Esophagus squamous epithelium (tissue), 5 donors: ENCODE data around the gene FBXL7. TPM values are rescaled to one million over a fixed set of nuclear protein-coding genes. Genes with fewer than 3 reads are reported as not detected.

Experiments used
- DNase-seq: peaks from one replicate; lab custom pipeline; 2025; lab: John Stamatoyannopoulos, UW
- H3K27ac ChIP-seq, 4 donors: fragments of 200-600 bp; sonication (generic); one replicate each; pipeline ENCODE4 v1.5.1; 2016 to 2019; ENCODE audit warnings: mild to moderate bottlenecking in 1 of 4
- H3K27me3 ChIP-seq, 4 donors: fragments of 200-600 bp; sonication (generic); 1 replicate in 3 of 4; 2 replicates in 1 of 4; pipeline versions ENCODE4 v1.5.1 to v1.6.0; 2017 to 2021; ENCODE audit warnings: antibody characterized with exemption in 1 of 4
- H3K36me3 ChIP-seq, 3 donors: fragments of 200-600 bp; sonication (generic); one replicate each; pipeline ENCODE4 v1.5.1; 2016 to 2019
- H3K4me1 ChIP-seq, 3 donors: fragments of 200-600 bp; sonication (generic); one replicate each; pipeline ENCODE4 v1.5.1; 2017 to 2019
- H3K4me3 ChIP-seq, 4 donors: fragments of 200-600 bp; sonication (generic); 1 replicate in 3 of 4; 2 replicates in 1 of 4; pipeline ENCODE4 v1.5.1; 2016 to 2019; ENCODE audit warnings: mild to moderate bottlenecking in 2 of 4, moderate library complexity in 1 of 4
- H3K9me3 ChIP-seq, 3 donors: fragments of 200-600 bp; sonication (generic); one replicate each; pipeline ENCODE4 v1.5.1; 2016 to 2019
- POLR2A ChIP-seq, 4 donors: fragments of 450-650 bp; IDR thresholded peaks; one replicate each; pipeline ENCODE4 v1.6.1; 2017; ENCODE audit warnings: antibody characterized with exemption in 4 of 4, mild to moderate bottlenecking in 4 of 4, moderate library complexity in 3 of 4
- WGBS, 2 donors: methylation state at CpG; one replicate each; pipeline ENCODE4 v1.1.5; 2018; 5-methylcytosine and 5-hydroxymethylcytosine counted together
- intact Hi-C: fragments of 100-400 bp; cut with DNase I; formaldehyde crosslinking; loops from one replicate; pipeline ENCODE4 v1.15.0; 2022
- total RNA-seq, 4 donors: library from RNA; depleted of rRNA; stranded (reverse); fragments of >200 nt; gene quantifications; one replicate each; pipeline ENCODE4 v1.1.0, GENCODE V29; 2016
- TF ChIP-seq, protein P1 (sequence below), 6 experiments: fragments of 450-650 bp in 4 of 6; fragments of 200-600 bp in 2 of 6; sonication (generic) in 2 of 6; IDR thresholded peaks; one replicate each; pipeline ENCODE4 v1.5.1; 2016 to 2019; ENCODE audit warnings: antibody characterized with exemption in 6 of 6, mild to moderate bottlenecking in 4 of 6, moderate library complexity in 4 of 6
- donor health status: DM: yes; HTN: yes; CAD: no.

Gene FBXL7
- total RNA-seq, 4 donors from 2014 or later, result 0.68 to 15.1 (median 2.8) TPM

GRCh38 chr5:15740383-15740782, 240.4 kb downstream of the FBXL7 start:
- H3K9me3 ChIP-seq, result no peaks in the 10 kb centered on the region
- intact Hi-C loops, result no loop called here
- no peak overlapping the region for H3K27ac ChIP-seq
- no peak overlapping the region for H3K4me3 ChIP-seq
- H3K36me3 ChIP-seq, result no peaks in the 10 kb centered on the region
- TF ChIP-seq, protein P1, sequence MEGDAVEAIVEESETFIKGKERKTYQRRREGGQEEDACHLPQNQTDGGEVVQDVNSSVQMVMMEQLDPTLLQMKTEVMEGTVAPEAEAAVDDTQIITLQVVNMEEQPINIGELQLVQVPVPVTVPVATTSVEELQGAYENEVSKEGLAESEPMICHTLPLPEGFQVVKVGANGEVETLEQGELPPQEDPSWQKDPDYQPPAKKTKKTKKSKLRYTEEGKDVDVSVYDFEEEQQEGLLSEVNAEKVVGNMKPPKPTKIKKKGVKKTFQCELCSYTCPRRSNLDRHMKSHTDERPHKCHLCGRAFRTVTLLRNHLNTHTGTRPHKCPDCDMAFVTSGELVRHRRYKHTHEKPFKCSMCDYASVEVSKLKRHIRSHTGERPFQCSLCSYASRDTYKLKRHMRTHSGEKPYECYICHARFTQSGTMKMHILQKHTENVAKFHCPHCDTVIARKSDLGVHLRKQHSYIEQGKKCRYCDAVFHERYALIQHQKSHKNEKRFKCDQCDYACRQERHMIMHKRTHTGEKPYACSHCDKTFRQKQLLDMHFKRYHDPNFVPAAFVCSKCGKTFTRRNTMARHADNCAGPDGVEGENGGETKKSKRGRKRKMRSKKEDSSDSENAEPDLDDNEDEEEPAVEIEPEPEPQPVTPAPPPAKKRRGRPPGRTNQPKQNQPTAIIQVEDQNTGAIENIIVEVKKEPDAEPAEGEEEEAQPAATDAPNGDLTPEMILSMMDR (IDR thresholded peaks at IDR 0.05), result no peak
- TF ChIP-seq POLR2A (IDR thresholded peaks at IDR 0.05), result no peak
- H3K27me3 ChIP-seq, result no peaks in the 10 kb centered on the region
- H3K4me1 ChIP-seq, result peaks cover 0 to 7% (median 0%) of the 10 kb centered on the region in 3 donors
- DNase-seq, result no peak

DNA sequence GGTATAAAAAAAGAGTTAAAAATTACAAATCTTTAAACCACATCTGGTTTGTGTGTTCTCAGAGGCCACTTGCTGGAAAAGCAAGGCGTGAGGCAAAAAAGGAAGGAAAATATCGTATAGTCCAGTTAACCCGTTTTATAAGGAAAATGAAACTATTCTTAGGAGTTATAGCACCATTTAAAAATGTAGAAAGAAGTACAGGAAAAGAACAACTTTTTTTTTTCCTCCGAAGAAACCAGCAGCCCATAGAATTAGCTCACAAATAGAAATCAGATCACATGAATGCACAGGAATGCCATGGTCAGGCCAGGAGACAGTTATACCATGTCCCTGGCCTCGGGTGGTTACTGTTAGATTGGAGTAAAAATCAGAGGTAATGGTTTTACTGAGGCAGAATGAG, 241.6 kb downstream of the FBXL7 start:
- Histone ChIP-seq H3K9me3 (no peaks in the 10 kb centered on the region), H3K4me3 (no peak overlapping the region), H3K27me3 (no peaks in the 10 kb centered on the region), H3K36me3 (no peaks in the 10 kb centered on the region), H3K27ac (no peak overlapping the region), H3K4me1 (peaks cover 0 to 7% (median 0%) of the 10 kb centered on the region in 3 donors)
- DNase-seq, result no peak
- TF ChIP-seq, protein P1 (IDR thresholded peaks at IDR 0.05), result no peak
- TF ChIP-seq POLR2A (IDR thresholded peaks at IDR 0.05), result no peak
- intact Hi-C loops, result no loop called here
- WGBS, 2 donors, result 70 to 74% methylated on average over 5 of the region's 5 CpGs

GRCh38 chr5:15746833-15747232, 246.9 kb downstream of the FBXL7 start:
- no peaks in the 10 kb centered on the region for H3K9me3 ChIP-seq

DNA sequence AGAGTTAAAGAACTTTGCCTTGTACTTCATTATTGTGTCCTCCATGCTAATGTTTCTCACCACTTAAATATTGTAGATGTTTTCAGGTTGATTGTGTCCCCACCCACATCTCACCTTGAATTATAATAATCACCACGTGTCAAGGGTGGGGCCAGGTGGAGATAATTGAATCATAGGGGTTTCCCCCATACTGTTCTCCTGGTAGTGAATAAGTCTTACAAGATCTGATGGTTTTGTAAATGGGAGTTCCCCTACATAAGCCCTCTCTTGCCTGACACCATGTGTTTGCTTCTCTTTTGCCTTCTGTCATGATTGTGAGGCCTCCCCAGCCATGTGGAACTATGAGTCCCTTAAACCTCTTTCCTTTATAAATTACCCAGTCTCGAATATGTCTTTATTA, 248.3 kb downstream of the FBXL7 start:
- intact Hi-C loops, result no loop called here
- no peak for DNase-seq
- Histone ChIP-seq H3K4me1 (no peaks in the 10 kb centered on the region), H3K36me3 (no peaks in the 10 kb centered on the region), H3K27ac (no peak overlapping the region), H3K27me3 (no peaks in the 10 kb centered on the region), H3K9me3 (no peaks in the 10 kb centered on the region), H3K4me3 (no peak overlapping the region)
- 49 to 53% methylated on average over 2 of the region's 2 CpGs for WGBS, 2 donors
- TF ChIP-seq POLR2A (IDR thresholded peaks at IDR 0.05), result no peak
- TF ChIP-seq, protein P1 (IDR thresholded peaks at IDR 0.05), result no peak

More at GRCh38 chr5:15746833-15747232, 246.9 kb downstream of the FBXL7 start:
- WGBS, 2 donors, result 67 to 68% methylated on average over 2 of the region's 2 CpGs
- Histone ChIP-seq H3K4me3 (no peak overlapping the region), H3K27ac (no peak overlapping the region), H3K36me3 (no peaks in the 10 kb centered on the region), H3K4me1 (no peaks in the 10 kb centered on the region), H3K27me3 (no peaks in the 10 kb centered on the region)
- no peak for DNase-seq
- TF ChIP-seq, protein P1 (IDR thresholded peaks at IDR 0.05), result no peak
- TF ChIP-seq POLR2A (IDR thresholded peaks at IDR 0.05), result no peak
- intact Hi-C loops, result no loop called here

- Histone ChIP-seq H3K36me3 (no peaks in the 10 kb centered on the region), H3K4me3 (peak overlapping the region in 1 of 4 donors; percentile 37), H3K27me3 (no peaks in the 10 kb centered on the region), H3K9me3 (no peaks in the 10 kb centered on the region), H3K27ac (no peak overlapping the region), H3K4me1 (no peaks in the 10 kb centered on the region)
- DNase-seq, result no peak
- no peak for TF ChIP-seq POLR2A (IDR thresholded peaks at IDR 0.05)
- TF ChIP-seq, protein P1 (IDR thresholded peaks at IDR 0.05), result no peak
- 42 to 76% methylated on average over 10 of the region's 10 CpGs for WGBS, 2 donors
- intact Hi-C loops, result no loop called here
Measured at GRCh38 chr5:15752663-15753285, 252.8 kb downstream of the FBXL7 start.
